AG09309 (cell line): ENCODE results near the gene PSMG3.

Source experiments
- DNase-seq: peaks from one replicate; pipeline ENCODE4 v3.0.0-alpha.2; 2010; ENCODE audit warnings: low read depth
- H3K4me3 ChIP-seq: 2 replicates; pipeline ENCODE4 v1.5.1; 2011; ENCODE audit warnings: mild to moderate bottlenecking, low read depth, low read length, moderate library complexity; ENCODE audit not compliant: control insufficient read depth
- TF ChIP-seq, protein P1 (sequence below): IDR thresholded peaks from 2 replicates; pipeline ENCODE4 v1.5.1; 2011; ENCODE audit warnings: mild to moderate bottlenecking, low read depth, low read length, inconsistent platforms; ENCODE audit not compliant: insufficient read depth, control insufficient read depth; ENCODE audit errors: missing control alignments

PSMG3 gene

GRCh38 chr7:1564603-1565022 lies 5.2 kb downstream of the PSMG3 start:
- TF ChIP-seq, protein P1, sequence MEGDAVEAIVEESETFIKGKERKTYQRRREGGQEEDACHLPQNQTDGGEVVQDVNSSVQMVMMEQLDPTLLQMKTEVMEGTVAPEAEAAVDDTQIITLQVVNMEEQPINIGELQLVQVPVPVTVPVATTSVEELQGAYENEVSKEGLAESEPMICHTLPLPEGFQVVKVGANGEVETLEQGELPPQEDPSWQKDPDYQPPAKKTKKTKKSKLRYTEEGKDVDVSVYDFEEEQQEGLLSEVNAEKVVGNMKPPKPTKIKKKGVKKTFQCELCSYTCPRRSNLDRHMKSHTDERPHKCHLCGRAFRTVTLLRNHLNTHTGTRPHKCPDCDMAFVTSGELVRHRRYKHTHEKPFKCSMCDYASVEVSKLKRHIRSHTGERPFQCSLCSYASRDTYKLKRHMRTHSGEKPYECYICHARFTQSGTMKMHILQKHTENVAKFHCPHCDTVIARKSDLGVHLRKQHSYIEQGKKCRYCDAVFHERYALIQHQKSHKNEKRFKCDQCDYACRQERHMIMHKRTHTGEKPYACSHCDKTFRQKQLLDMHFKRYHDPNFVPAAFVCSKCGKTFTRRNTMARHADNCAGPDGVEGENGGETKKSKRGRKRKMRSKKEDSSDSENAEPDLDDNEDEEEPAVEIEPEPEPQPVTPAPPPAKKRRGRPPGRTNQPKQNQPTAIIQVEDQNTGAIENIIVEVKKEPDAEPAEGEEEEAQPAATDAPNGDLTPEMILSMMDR: no peak
- H3K4me3 ChIP-seq: no peak overlapping the region
- no peak for DNase-seq

DNA sequence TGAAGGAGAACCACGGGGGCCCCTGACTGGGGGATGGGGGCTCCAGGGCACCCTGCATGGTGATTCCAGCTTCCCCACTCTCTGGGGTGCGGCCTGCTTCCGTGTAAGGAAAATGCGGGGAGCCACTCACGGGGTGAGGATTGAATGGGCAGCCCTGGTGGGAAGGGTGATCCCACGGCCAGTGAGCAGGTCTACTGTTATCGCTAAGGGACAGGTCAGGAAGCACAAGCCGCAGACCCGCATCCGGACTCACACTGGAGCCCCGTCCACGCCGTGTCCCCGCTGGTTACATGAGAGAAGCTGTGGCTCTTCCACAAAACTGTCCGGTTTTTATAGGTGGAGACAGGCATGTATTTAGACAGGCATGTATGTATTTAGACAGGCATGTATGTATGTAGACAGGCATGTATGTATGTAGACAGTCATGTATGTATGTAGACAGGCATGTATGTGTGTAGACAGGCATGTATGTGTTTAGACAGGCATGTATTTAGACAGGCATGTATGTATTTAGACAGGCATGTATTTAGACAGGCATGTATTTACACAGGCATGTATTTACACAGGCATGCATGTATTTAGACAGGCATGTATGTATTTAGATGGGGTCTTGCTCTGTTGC lies 5.7 kb downstream of the PSMG3 start:
- no peak for DNase-seq
- TF ChIP-seq, protein P1: no peak
- H3K4me3 ChIP-seq: no peak overlapping the region

GRCh38 chr7:1562597-1563051 lies 7.2 kb downstream of the PSMG3 start:
- no peak for DNase-seq
- no peak overlapping the region for H3K4me3 ChIP-seq
- TF ChIP-seq, protein P1: no peak

- DNase-seq: no peak
- TF ChIP-seq, protein P1: no peak
- no peak overlapping the region for H3K4me3 ChIP-seq
These were observed 7.7 kb downstream of the PSMG3 start for GRCh38 chr7:1562116-1562515.

DNA sequence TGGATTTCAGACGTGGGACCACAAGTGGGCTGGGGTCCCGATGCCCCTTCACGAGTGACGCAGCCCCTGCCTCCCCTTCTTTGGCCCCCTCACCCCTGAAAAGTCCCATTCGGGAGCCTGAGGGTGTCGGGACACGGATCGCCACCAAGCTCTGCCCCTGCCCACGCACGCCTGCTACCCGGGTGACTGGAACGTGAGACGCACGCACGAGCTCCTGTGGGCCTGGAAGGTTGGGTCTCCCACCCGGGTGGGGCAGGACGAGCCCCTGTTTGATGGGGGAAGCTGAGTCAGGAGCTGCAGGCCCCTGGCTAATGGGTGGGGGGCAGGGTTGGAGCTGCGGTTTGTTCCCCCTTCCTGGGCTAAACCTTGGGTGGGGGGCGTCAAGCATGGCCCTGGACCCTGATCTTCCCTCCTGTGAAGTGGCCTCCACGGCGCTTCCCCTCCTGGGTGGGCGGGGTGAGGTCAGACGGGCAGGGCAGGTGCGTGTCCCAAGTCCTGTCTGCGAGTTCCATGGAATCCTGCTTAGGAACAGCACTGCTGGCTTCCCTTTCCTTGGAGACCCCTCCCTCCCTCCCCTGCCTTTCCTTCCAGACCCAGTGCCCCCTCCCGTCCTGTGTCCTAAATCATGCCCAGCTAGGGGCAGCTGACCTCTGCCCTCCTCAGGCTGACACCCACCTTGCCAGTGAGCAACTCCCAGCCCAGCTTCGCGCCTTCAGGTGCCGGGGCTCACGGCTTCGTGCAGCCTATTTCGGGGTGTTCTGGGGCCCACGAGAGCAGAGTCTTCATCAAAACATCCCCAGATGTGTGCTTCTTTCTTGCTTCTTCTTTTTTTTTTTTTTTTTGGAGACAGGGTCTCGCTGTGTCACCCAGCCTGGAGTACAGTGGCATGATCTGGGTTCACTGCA lies 8.5 kb downstream of the PSMG3 start:
- no peak overlapping the region for H3K4me3 ChIP-seq
- DNase-seq: no peak
- TF ChIP-seq, protein P1: no peak

DNA sequence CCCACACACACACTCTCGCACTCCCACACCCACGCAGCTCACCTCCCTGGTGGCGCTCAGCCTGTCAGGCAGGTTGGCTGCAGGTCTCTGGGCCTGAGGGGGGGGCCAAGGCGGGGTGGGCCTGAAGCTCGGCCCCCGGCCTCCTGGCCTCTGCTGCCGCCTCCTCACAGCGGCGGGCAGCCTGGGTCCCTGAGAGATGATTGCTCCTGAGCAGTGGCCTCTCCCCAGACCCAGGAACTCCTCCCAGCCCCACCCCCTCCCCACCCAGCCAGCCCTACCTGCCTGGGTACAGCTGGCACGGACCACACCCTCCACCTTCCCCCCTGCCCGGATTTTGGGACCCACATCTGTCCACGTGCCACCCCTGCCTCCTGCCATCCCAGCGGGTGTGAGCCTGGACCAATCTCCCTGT lies 9.2 kb downstream of the PSMG3 start:
- TF ChIP-seq, protein P1: no peak
- no peak overlapping the region for H3K4me3 ChIP-seq
- DNase-seq: no peak
